K562 (cell line): ENCODE data around the gene MTA1. TPM values are rescaled to one million over a fixed set of nuclear protein-coding genes. Genes with fewer than 3 reads are reported as not detected.

Source experiments
- ARID1B ChIP-seq: fragments of 450-650 bp; IDR thresholded peaks from 2 replicates; pipeline ENCODE4 v1.6.1; 2016; ENCODE audit warnings: antibody characterized with exemption, mild to moderate bottlenecking, inconsistent platforms
- E2F1 ChIP-seq: sonication (generic); formaldehyde crosslinking; IDR thresholded peaks from 2 replicates; pipeline ENCODE4 v1.8.1; 2023; ENCODE audit warnings: mild to moderate bottlenecking, missing genetic modification reagents, moderate library complexity
- FOXJ3 ChIP-seq: sonication (generic); formaldehyde crosslinking; IDR thresholded peaks from 2 replicates; pipeline ENCODE4 v1.4.0; 2020; ENCODE audit warnings: mild to moderate bottlenecking, missing genetic modification reagents
- FOXM1 ChIP-seq, 2 experiments: fragments of 450-650 bp in 1 of 2; sonication (generic) in 1 of 2; formaldehyde crosslinking in 1 of 2; IDR thresholded peaks; 2 replicates each; pipeline versions ENCODE4 v1.6.1 to v1.9.0; 2017 to 2022; ENCODE audit warnings: low read depth in 2 of 2, mild to moderate bottlenecking in 2 of 2, missing genetic modification reagents in 1 of 2, moderate library complexity in 1 of 2
- HCFC1 ChIP-seq: IDR thresholded peaks from 2 replicates; pipeline ENCODE4 v1.6.1; 2012; ENCODE audit warnings: low read depth, low read length, improper control_type of control experiment
- HDAC8 ChIP-seq: fragments of 450-650 bp; IDR thresholded peaks from 2 replicates; pipeline ENCODE4 v1.6.1; 2016; ENCODE audit warnings: mild to moderate bottlenecking, missing genetic modification characterization, moderate library complexity, missing compliant biosample characterization
- HINFP ChIP-seq: fragments of 450-650 bp; conservative IDR thresholded peaks from 2 replicates; pipeline ENCODE4 v1.6.1; 2016; ENCODE audit warnings: missing genetic modification characterization, low read depth, mild to moderate bottlenecking, control low read depth, missing compliant biosample characterization
- HNRNPK ChIP-seq: fragments of 200-400 bp; formaldehyde crosslinking; IDR thresholded peaks from one replicate; pipeline ENCODE4 v1.6.1; 2018; ENCODE audit warnings: mild to moderate bottlenecking, low read depth, low read length; ENCODE audit not compliant: poor library complexity, severe bottlenecking
- POLR2G ChIP-seq: fragments of 200-400 bp; formaldehyde crosslinking; IDR thresholded peaks from 2 replicates; pipeline ENCODE4 v1.6.1; 2017; ENCODE audit warnings: low read depth, mild to moderate bottlenecking, antibody characterized with exemption, low read length, moderate library complexity
- REST ChIP-seq, 2 experiments: fragments of 450-650 bp; formaldehyde crosslinking in 1 of 2; IDR thresholded peaks; 2 replicates each; pipeline versions ENCODE4 v1.4.0 to v1.6.1; 2014 to 2020; ENCODE audit warnings: mild to moderate bottlenecking in 2 of 2, borderline replicate concordance in 1 of 2, low read depth in 1 of 2
- SMARCA5 ChIP-seq: fragments of 450-650 bp; IDR thresholded peaks from 2 replicates; pipeline ENCODE4 v1.6.1; 2016
- TAF7 ChIP-seq: fragments of 450-650 bp; IDR thresholded peaks from 2 replicates; pipeline ENCODE4 v1.6.1; 2016; ENCODE audit warnings: missing genetic modification characterization, missing compliant biosample characterization
- TEAD2 ChIP-seq: fragments of 450-650 bp; IDR thresholded peaks from 2 replicates; pipeline ENCODE4 v1.6.1; 2016; ENCODE audit warnings: missing genetic modification characterization, control low read depth, missing compliant biosample characterization
- ZNF263 ChIP-seq: sonication (generic); formaldehyde crosslinking; IDR thresholded peaks from 2 replicates; pipeline ENCODE4 v1.8.0; 2022; ENCODE audit warnings: mild to moderate bottlenecking, missing genetic modification reagents, borderline replicate concordance
- ZNF830 ChIP-seq: fragments of 250-450 bp; sonication (Bioruptor Pico); IDR thresholded peaks from 2 replicates; pipeline ENCODE4 v1.5.0; 2021; ENCODE audit warnings: mild to moderate bottlenecking
- polyA plus RNA-seq, 8 experiments: library from polyadenylated mRNA; depleted of rRNA in 4 of 8; stranded (reverse) in 5 of 8; unstranded in 3 of 8; fragments of >200 nt; fragmentation: Nextera tagmentation in 2 of 8; fragmentation: Illumina TruSeq in 1 of 8; extraction: Ambion mirVana in 2 of 8; extraction: Trizol in 1 of 8; gene quantifications; 2 replicates each; pipeline versions ENCODE4 v1.2.1 to v1.2.3, GENCODE V29; 2011 to 2014; ENCODE audit warnings: inconsistent platforms in 1 of 8, missing spikeins in 1 of 8
- total RNA-seq, 7 experiments: library from RNA; depleted of rRNA in 6 of 7; stranded (reverse); fragments of >200 nt in 6 of 7; fragmentation: Illumina TruSeq in 2 of 7; extraction: Trizol in 2 of 7; gene quantifications; 2 replicates each; pipeline versions ENCODE4 v1.2.1 to v1.2.3, GENCODE V29; 2011 to 2021; ENCODE audit warnings: low replicate concordance in 1 of 7

Gene MTA1
- total and polyA plus RNA-seq, 9 of the 15 experiments (the other 6 are each of a cell fraction or from before 2014, with no cell fraction given): 0.13 to 118 (median 32.3) TPM

- TF ChIP-seq REST (IDR thresholded peaks at IDR 0.05; ENCODE audit: borderline replicate concordance) (peak; percentile 58; the same call in 1 of the 2 replicates), REST (CRISPR knock-in tag; IDR thresholded peaks at IDR 0.05; ENCODE audit: low read depth) (no peak), E2F1 (no peak), POLR2G (peak; percentile 79), HCFC1 (peak; percentile 18; the same call in 1 of the 2 replicates), HNRNPK (no peak), FOXM1 (IDR thresholded peaks at IDR 0.05; ENCODE audit: low read depth) (no peak), FOXM1 (CRISPR knock-in tag; IDR thresholded peaks at IDR 0.05; ENCODE audit: low read depth) (no peak), FOXJ3 (CRISPR knock-in tag) (no peak), SMARCA5 (no peak; the same call in 1 of the 2 replicates), ARID1B (peak; percentile 43; the same call in 1 of the 2 replicates), ZNF830 (no peak), HDAC8 (tag) (no peak), TEAD2 (tag) (no peak), ZNF263 (CRISPR knock-in tag) (no peak; the same call in 1 of the 2 replicates), HINFP (tag) (no peak), TAF7 (tag) (no peak; the same call in 1 of the 2 replicates)
These were observed 61.5 kb downstream of the MTA1 start (continued) for GRCh38 chr14:105480807-105481801.
